Endometrial microvascular endothelial cells (primary cell): ENCODE results near the gene CD177. TPM values are rescaled to one million over a fixed set of nuclear protein-coding genes. Genes with fewer than 3 reads are reported as not detected.
"Not testable (repeated sequence)": the region's sequence is repeated elsewhere in the genome, so short reads cannot be mapped to it uniquely, and the experiment has no call there.

ENCODE experiments used
- in situ Hi-C: cut with HindIII; loops from 2 replicates; pipeline ENCODE4 v1.10.0; 2017; ENCODE audit warnings: low sequenced_read_pairs, low pct_unique_long_range_greater_than_20kb; ENCODE audit errors: inconsistent ontology term
- total RNA-seq: library from RNA; depleted of rRNA; stranded (reverse); fragments of >200 nt; gene quantifications from one replicate; pipeline ENCODE4 v1.2.3, GENCODE V29; 2015; ENCODE audit errors: inconsistent ontology term

Gene CD177
- total RNA-seq, 1 donor from 2014 or later, result 0.46 TPM

GRCh38 chr19:43331435-43332010 lies 22.0 kb upstream of the CD177 start:
- in situ Hi-C loops, result no loop called here

GRCh38 chr19:43332058-43332922 lies 21.2 kb upstream of the CD177 start:
- in situ Hi-C loops, result no loop called here

- in situ Hi-C loops, result not testable (repeated sequence)
Measured at GRCh38 chr19:43336508-43336907, 17.0 kb upstream of the CD177 start.

- in situ Hi-C loops, result no loop called here
Measured at GRCh38 chr19:43337737-43338136, 15.7 kb upstream of the CD177 start.

GRCh38 chr19:43338530-43338929 lies 15.0 kb upstream of the CD177 start:
- in situ Hi-C loops, result no loop called here

- in situ Hi-C loops, result not testable (repeated sequence)
Measured at GRCh38 chr19:43339243-43339930, 14.1 kb upstream of the CD177 start.

- in situ Hi-C loops, result not testable (repeated sequence)
Measured at GRCh38 chr19:43340101-43340500, 13.4 kb upstream of the CD177 start.

- in situ Hi-C loops, result not testable (repeated sequence)
Measured at GRCh38 chr19:43341098-43341497, 12.4 kb upstream of the CD177 start.

GRCh38 chr19:43342104-43342503 lies 11.4 kb upstream of the CD177 start:
- in situ Hi-C loops, result not testable (repeated sequence)

- in situ Hi-C loops, result not testable (repeated sequence)
Measured at GRCh38 chr19:43344347-43344925, 9.1 kb upstream of the CD177 start.

- in situ Hi-C loops, result not testable (repeated sequence)
Measured at GRCh38 chr19:43349813-43350212, 3.7 kb upstream of the CD177 start.

- in situ Hi-C loops, result no loop called here
Measured at GRCh38 chr19:43351998-43352746, 1.3 kb upstream of the CD177 start.

GRCh38 chr19:43354305-43354627 lies 780 bp downstream of the CD177 start:
- in situ Hi-C loops, result no loop called here

- in situ Hi-C loops, result not testable (repeated sequence)
Measured at GRCh38 chr19:43356749-43357148, 3.3 kb downstream of the CD177 start.

GRCh38 chr19:43362179-43362578 lies 8.7 kb downstream of the CD177 start:
- in situ Hi-C loops, result no loop called here

GRCh38 chr19:43362745-43363144 lies 9.3 kb downstream of the CD177 start:
- in situ Hi-C loops, result no loop called here

GRCh38 chr19:43365677-43366076 lies 12.2 kb downstream of the CD177 start:
- in situ Hi-C loops, result not testable (repeated sequence)

- in situ Hi-C loops, result no loop called here
Measured at GRCh38 chr19:43367822-43368221, 14.3 kb downstream of the CD177 start.

GRCh38 chr19:43368897-43369296 lies 15.4 kb downstream of the CD177 start:
- in situ Hi-C loops, result not testable (repeated sequence)
